ENCODE results near the gene NFIB.

Gene NFIB

DNA sequence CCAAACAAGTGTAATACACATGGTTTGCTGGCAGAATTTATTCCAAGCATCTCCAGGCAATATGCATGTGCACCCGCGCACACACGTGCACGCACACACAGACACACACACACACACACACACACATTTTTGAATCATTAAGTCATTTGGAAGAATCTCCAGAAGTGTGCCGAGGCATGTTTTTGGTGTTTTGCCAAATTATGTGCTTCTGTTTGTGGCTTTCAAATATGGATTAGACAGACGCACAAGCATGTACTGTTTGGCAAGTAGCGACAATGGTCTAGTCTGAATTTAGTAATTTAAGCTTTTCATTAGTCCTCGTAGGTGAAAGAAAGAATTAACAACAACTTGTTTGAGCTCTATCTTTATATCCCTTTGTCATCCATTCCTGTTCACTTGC lies 36.7 kb downstream of the NFIB start:
- no peak for DNase-seq (ENCODE audit: extremely low spot score)
- no peak for TF ChIP-seq CTBP1 (IDR thresholded peaks at IDR 0.05; ENCODE audit: borderline replicate concordance)
- no peak for TF ChIP-seq SP1 (IDR thresholded peaks at IDR 0.05)
- no peak for TF ChIP-seq ELF4 (IDR thresholded peaks at IDR 0.05)
- no peak for TF ChIP-seq FOXA1 (IDR thresholded peaks at IDR 0.05)
- CTCF ChIA-PET: no interaction called here
- POLR2A ChIA-PET: no interaction called here

DNA sequence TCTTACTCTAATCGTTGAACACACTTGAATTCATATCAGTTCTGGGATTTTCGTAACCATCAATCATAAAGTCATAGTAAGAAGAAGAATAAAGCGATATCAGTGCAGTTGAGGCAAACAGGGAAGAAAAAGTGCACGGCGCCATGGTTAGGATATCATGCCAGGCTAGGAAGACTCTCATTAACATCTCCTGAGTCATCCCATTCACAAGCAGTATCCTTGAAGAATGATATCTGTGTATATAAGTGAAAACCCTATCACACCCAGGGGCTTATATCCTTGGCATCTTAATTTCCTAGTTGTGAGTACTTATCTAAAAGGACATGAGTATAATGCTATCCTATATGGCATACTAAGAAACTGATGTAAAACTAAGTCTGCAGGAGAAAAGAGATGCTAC lies 38.6 kb downstream of the NFIB start:
- ChIA-PET POLR2A (no interaction called here), CTCF (no interaction called here)
- DNase-seq (ENCODE audit: extremely low spot score): no peak

DNA sequence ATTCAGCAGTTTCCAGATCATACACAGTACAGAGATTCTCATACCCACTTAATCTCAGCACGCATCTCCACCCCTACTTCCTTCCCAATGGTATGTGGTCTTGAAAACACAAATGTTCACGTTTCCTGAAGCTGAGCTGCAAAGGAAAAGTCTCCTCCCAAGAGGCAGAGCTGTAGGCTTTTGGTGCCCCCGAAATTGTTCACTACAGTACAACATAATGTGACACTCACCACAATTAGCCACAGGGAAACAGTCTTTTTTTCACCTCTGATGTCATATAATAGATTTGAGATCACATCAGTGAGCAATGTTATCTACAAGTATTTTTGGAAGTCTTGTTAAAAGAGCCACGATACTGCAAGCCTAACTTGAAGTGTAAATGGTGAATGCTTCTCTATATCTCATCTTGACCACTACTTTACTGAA lies 40.2 kb downstream of the NFIB start:
- TF ChIP-seq, protein P1, sequence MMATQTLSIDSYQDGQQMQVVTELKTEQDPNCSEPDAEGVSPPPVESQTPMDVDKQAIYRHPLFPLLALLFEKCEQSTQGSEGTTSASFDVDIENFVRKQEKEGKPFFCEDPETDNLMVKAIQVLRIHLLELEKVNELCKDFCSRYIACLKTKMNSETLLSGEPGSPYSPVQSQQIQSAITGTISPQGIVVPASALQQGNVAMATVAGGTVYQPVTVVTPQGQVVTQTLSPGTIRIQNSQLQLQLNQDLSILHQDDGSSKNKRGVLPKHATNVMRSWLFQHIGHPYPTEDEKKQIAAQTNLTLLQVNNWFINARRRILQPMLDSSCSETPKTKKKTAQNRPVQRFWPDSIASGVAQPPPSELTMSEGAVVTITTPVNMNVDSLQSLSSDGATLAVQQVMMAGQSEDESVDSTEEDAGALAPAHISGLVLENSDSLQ (IDR thresholded peaks at IDR 0.05): no peak
- TF ChIP-seq CTBP1 (IDR thresholded peaks at IDR 0.05; ENCODE audit: borderline replicate concordance) (no peak), FOXK2 (IDR thresholded peaks at IDR 0.05) (no peak), FOXM1 (IDR thresholded peaks at IDR 0.05; ENCODE audit: borderline replicate concordance) (no peak), LEF1 (IDR thresholded peaks at IDR 0.05; ENCODE audit: borderline replicate concordance) (no peak), FOXA1 (IDR thresholded peaks at IDR 0.05) (no peak), ARNT (IDR thresholded peaks at IDR 0.05) (no peak), L3MBTL2 (conservative IDR thresholded peaks at IDR 0.05) (no peak), TARDBP (IDR thresholded peaks at IDR 0.05) (no peak), SUZ12 (IDR thresholded peaks at IDR 0.05) (no peak), ELF4 (IDR thresholded peaks at IDR 0.05) (no peak)
- no peak for DNase-seq (ENCODE audit: extremely low spot score)
- ChIA-PET POLR2A (no interaction called here), CTCF (no interaction called here)

More for the DNA sequence above, 38.6 kb downstream of the NFIB start:
- TF ChIP-seq LEF1 (IDR thresholded peaks at IDR 0.05; ENCODE audit: borderline replicate concordance) (no peak), ELF4 (IDR thresholded peaks at IDR 0.05) (no peak), CTBP1 (IDR thresholded peaks at IDR 0.05; ENCODE audit: borderline replicate concordance) (no peak), L3MBTL2 (conservative IDR thresholded peaks at IDR 0.05) (no peak), FOXA1 (IDR thresholded peaks at IDR 0.05) (no peak), TARDBP (IDR thresholded peaks at IDR 0.05) (no peak), ZNF384 (IDR thresholded peaks at IDR 0.05) (no peak), FOXK2 (IDR thresholded peaks at IDR 0.05) (no peak), FOXM1 (IDR thresholded peaks at IDR 0.05; ENCODE audit: borderline replicate concordance) (no peak), NFRKB (IDR thresholded peaks at IDR 0.05) (no peak), BHLHE40 (IDR thresholded peaks at IDR 0.05; ENCODE audit: borderline replicate concordance) (no peak)
- TF ChIP-seq, protein P1 (IDR thresholded peaks at IDR 0.05): no peak

DNA sequence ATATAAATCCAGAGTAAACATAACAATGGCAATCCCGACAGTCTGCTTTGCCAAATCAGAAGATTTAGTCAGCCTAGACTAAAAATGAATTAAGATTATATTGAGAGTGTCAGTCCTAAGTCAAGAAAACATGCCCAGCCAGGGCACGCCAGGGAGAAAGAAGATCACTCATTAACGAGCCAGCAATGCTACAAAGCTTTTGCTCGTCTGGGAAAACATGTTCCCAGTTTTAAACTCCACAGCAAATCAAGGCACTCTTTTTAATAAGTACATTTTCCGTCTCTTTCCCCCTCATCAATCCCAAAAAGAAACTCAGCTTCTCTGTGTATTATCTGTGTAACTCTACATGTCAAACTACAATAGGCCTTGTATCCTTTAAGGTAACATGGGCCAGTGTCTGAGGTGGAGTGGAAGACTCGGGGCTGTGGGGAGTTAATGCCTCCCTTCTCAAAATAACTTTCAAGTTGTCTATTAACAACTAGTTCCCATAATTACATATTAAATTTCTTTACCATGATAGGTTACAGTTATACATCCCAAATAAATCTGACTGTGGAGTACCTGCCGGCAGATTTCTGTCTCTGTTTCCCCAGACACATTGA lies 40.9 kb downstream of the NFIB start:
- TF ChIP-seq ELF4 (IDR thresholded peaks at IDR 0.05): no peak
- no peak for TF ChIP-seq LEF1 (IDR thresholded peaks at IDR 0.05; ENCODE audit: borderline replicate concordance)
- no peak for TF ChIP-seq SP1 (IDR thresholded peaks at IDR 0.05)
- TF ChIP-seq L3MBTL2 (conservative IDR thresholded peaks at IDR 0.05): no peak
- no peak for TF ChIP-seq FOXA1 (IDR thresholded peaks at IDR 0.05)
- no peak for TF ChIP-seq NFRKB (IDR thresholded peaks at IDR 0.05)
- TF ChIP-seq ZNF384 (IDR thresholded peaks at IDR 0.05): no peak
- TF ChIP-seq FOXM1 (IDR thresholded peaks at IDR 0.05; ENCODE audit: borderline replicate concordance): no peak
- no peak for TF ChIP-seq CTBP1 (IDR thresholded peaks at IDR 0.05; ENCODE audit: borderline replicate concordance)
- TF ChIP-seq BHLHE40 (IDR thresholded peaks at IDR 0.05; ENCODE audit: borderline replicate concordance): no peak
- TF ChIP-seq TARDBP (IDR thresholded peaks at IDR 0.05): no peak
- CTCF ChIA-PET: interaction anchor here (0.6 kb wide), 1 partner anchor 66 kb away, joined by 4 read pairs; no protein-coding TSS in a partner anchor
- POLR2A ChIA-PET: no interaction called here
- DNase-seq (ENCODE audit: extremely low spot score): no peak

DNA sequence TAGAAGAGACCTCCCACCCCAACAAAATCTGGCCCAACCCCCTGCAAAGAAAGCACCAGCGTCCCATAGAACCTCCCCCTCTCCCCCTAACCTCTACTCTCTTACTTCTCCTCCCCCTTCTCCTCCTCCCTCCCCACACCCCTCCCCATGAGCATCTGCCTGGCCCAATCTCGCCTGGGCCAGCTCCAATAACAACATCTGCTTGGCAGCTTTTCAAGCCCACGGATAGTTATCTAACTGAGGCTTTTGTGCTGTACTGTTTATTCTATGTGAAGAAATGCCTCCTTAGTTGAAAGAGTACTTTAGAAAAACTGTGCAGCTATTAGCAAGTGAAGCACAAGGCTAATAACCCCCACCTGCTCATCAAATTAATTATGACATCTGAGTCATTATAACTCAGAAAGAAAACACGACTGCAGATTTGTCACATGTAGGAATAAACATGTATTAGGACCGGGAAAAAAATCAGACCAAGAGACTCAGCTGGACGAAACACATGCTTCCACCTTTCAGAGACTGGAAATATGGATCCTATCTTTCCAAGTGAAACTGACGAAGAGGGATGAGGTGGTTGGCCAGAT lies 42.8 kb downstream of the NFIB start:
- POLR2A ChIA-PET: no interaction called here
- CTCF ChIA-PET: no interaction called here
- TF ChIP-seq BHLHE40 (IDR thresholded peaks at IDR 0.05; ENCODE audit: borderline replicate concordance) (no peak), TARDBP (IDR thresholded peaks at IDR 0.05) (no peak), HDGF (IDR thresholded peaks at IDR 0.05; ENCODE audit: borderline replicate concordance) (no peak), FOXK2 (IDR thresholded peaks at IDR 0.05) (no peak), L3MBTL2 (conservative IDR thresholded peaks at IDR 0.05) (no peak), LEF1 (IDR thresholded peaks at IDR 0.05; ENCODE audit: borderline replicate concordance) (no peak), SUZ12 (IDR thresholded peaks at IDR 0.05) (no peak), CTBP1 (IDR thresholded peaks at IDR 0.05; ENCODE audit: borderline replicate concordance) (no peak), ZNF384 (IDR thresholded peaks at IDR 0.05) (no peak), FOXM1 (IDR thresholded peaks at IDR 0.05; ENCODE audit: borderline replicate concordance) (no peak), ELF4 (IDR thresholded peaks at IDR 0.05) (no peak), SP1 (IDR thresholded peaks at IDR 0.05) (no peak), NFRKB (IDR thresholded peaks at IDR 0.05) (no peak), FOXA1 (IDR thresholded peaks at IDR 0.05) (no peak), ARNT (IDR thresholded peaks at IDR 0.05) (no peak)
- TF ChIP-seq, protein P1 (IDR thresholded peaks at IDR 0.05): no peak
- DNase-seq (ENCODE audit: extremely low spot score): peak; percentile 10

DNA sequence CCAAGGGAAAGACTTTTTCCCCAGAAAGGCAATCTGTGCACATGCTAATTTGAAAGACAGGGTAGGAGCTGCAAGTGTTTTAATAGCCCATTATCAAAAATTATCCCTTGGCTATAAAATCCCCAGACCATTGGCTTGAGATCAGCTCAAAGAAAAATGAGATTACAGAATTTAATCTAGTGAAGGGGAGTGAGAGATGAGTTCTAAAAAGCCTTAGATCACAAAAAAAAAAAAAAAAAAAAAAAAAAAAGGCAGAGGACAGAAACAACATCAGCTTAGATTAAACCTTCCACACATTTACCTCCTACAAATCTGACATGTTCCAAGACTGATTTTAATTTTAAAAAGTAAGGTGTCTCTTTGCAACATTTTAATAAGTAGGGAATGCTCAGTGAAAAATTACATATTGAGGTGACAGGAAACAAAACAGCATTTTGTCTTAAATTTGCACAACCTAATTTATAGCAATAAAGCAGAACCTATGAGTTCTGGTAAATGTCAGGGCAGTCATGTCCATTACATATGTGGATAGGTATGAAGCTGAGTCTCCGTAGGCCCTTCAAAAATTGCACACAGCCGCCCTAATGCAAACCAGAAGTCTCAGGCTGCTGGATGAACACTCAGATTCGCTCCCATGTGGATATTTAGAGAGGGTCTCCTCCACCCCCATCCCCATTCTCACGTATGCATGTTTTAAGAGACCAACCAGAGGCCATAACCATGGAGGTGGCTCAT lies 43.4 kb downstream of the NFIB start:
- ChIA-PET POLR2A (no interaction called here), CTCF (no interaction called here)
- no peak for TF ChIP-seq ZNF384 (IDR thresholded peaks at IDR 0.05)
- TF ChIP-seq BHLHE40 (IDR thresholded peaks at IDR 0.05; ENCODE audit: borderline replicate concordance): no peak
- TF ChIP-seq TARDBP (IDR thresholded peaks at IDR 0.05): no peak
- DNase-seq (ENCODE audit: extremely low spot score): no peak

Data from HEK293T (cell line).